MM.1S (cell line): ENCODE results near the gene EID3.

Source experiments
- DNase-seq: peaks from one replicate; pipeline ENCODE4 v3.0.0-alpha.2; 2015
- H2AFZ ChIP-seq: fragments of 300-600 bp; sonication (generic); 2 replicates; pipeline ENCODE4 v1.6.0; 2016; ENCODE audit warnings: antibody characterized with exemption, low read length
- H3F3A ChIP-seq: fragments of 300-600 bp; sonication (generic); 2 replicates; pipeline ENCODE4 v1.6.1; 2016; ENCODE audit warnings: mild to moderate bottlenecking, antibody characterized with exemption, low read length, moderate library complexity, mixed read lengths; ENCODE audit not compliant: insufficient read depth
- H3K27ac ChIP-seq: fragments of 300-600 bp; sonication (generic); 2 replicates; pipeline ENCODE4 v1.5.1; 2016; ENCODE audit warnings: mild to moderate bottlenecking, low read length
- H3K27me3 ChIP-seq: fragments of 300-600 bp; sonication (generic); replicated peaks from 2 replicates; pipeline ENCODE4 v1.6.0; 2016; ENCODE audit warnings: low read length; ENCODE audit not compliant: insufficient read depth
- H3K36me3 ChIP-seq: fragments of 300-600 bp; sonication (generic); replicated peaks from 2 replicates; pipeline ENCODE4 v1.6.1; 2016; ENCODE audit warnings: mild to moderate bottlenecking, low read length, mixed read lengths; ENCODE audit not compliant: insufficient read depth
- H3K4me1 ChIP-seq: fragments of 300-600 bp; sonication (generic); 2 replicates; pipeline ENCODE4 v1.6.1; 2016; ENCODE audit warnings: low read length, mixed read lengths
- H3K4me2 ChIP-seq: fragments of 300-600 bp; sonication (generic); 2 replicates; pipeline ENCODE4 v1.6.0; 2016; ENCODE audit warnings: low read depth, low read length
- H3K4me3 ChIP-seq: fragments of 300-600 bp; sonication (generic); 2 replicates; pipeline ENCODE4 v1.5.1; 2016; ENCODE audit warnings: low read length, mixed read lengths
- H3K79me2 ChIP-seq: fragments of 300-600 bp; sonication (generic); 2 replicates; pipeline ENCODE4 v1.6.1; 2016; ENCODE audit warnings: mixed run types, low read length, mixed read lengths
- H3K9ac ChIP-seq: fragments of 300-600 bp; sonication (generic); 2 replicates; pipeline ENCODE4 v1.6.1; 2016; ENCODE audit warnings: low read length, mixed read lengths
- H3K9me2 ChIP-seq: fragments of 300-600 bp; sonication (generic); replicated peaks from 2 replicates; pipeline ENCODE4 v1.6.1; 2016; ENCODE audit warnings: mild to moderate bottlenecking, low read length, mixed read lengths; ENCODE audit not compliant: insufficient read depth
- H3K9me3 ChIP-seq: fragments of 300-600 bp; sonication (generic); replicated peaks from 2 replicates; pipeline ENCODE4 v1.6.1; 2016; ENCODE audit warnings: mild to moderate bottlenecking, low read length, mixed read lengths; ENCODE audit not compliant: insufficient read depth
- H4K20me1 ChIP-seq: fragments of 300-600 bp; sonication (generic); 2 replicates; pipeline ENCODE4 v1.6.1; 2016; ENCODE audit warnings: mild to moderate bottlenecking, low read length, moderate library complexity, mixed read lengths; ENCODE audit not compliant: insufficient read depth
- CTCF ChIP-seq: fragments of 300-600 bp; sonication (generic); IDR thresholded peaks from 2 replicates; pipeline ENCODE4 v1.5.1; 2016; ENCODE audit warnings: antibody characterized with exemption, low read length, mixed read lengths
- EZH2 ChIP-seq: fragments of 300-600 bp; sonication (generic); optimal IDR thresholded peaks from 2 replicates; pipeline ENCODE3; 2017; ENCODE audit warnings: low read depth, mild to moderate bottlenecking, antibody characterized with exemption, low read length, mixed read lengths
- EZH2phosphoT487 ChIP-seq: fragments of 300-600 bp; sonication (generic); IDR thresholded peaks from 2 replicates; pipeline ENCODE4 v1.6.1; 2018; ENCODE audit warnings: antibody characterized with exemption, low read length

EID3 gene

DNA sequence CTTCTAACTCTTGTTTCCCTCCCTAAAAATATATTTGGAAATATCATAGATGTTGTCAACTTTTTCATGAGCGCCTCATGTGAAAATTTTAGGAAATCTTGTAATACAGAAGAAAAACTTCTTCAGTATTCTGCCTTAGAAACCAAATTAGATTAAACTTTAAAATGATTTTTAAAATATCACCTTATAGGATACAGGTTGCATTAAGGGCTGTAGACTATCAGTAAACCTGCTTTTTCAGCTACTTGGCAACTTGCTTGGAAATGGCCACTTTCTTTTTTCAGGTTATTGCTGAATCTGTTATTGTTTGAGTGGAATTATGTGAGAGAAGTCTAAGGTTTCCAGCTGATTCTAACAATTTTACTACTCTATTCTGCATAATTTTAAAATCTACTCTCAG lies 9.1 kb downstream of the EID3 start:
- no peak overlapping the region for H3K4me3 ChIP-seq
- no peaks in the 10 kb centered on the region for H3K9me2 ChIP-seq
- DNase-seq: no peak
- H3K27me3 ChIP-seq: no peaks in the 10 kb centered on the region
- no peak overlapping the region for H3K27ac ChIP-seq
- H2AFZ ChIP-seq: no peak overlapping the region
- TF ChIP-seq CTCF: no peak
- no peak for TF ChIP-seq EZH2
- no peak for TF ChIP-seq EZH2phosphoT487
- no peak overlapping the region for H3K4me2 ChIP-seq
- no peaks in the 10 kb centered on the region for H3K9me3 ChIP-seq
- no peak overlapping the region for H3K9ac ChIP-seq
- peaks cover 21% of the 10 kb centered on the region; the same call in 1 of the 2 replicates for H3K36me3 ChIP-seq
- H3K4me1 ChIP-seq: no peaks in the 10 kb centered on the region
- H4K20me1 ChIP-seq: 0 out of 2 replicates have a peak, but pooled peaks cover 5% of the 10 kb centered on the region
- H3F3A ChIP-seq: no peaks in the 10 kb centered on the region
- H3K79me2 ChIP-seq: peaks cover 68% of the 10 kb centered on the region

DNA sequence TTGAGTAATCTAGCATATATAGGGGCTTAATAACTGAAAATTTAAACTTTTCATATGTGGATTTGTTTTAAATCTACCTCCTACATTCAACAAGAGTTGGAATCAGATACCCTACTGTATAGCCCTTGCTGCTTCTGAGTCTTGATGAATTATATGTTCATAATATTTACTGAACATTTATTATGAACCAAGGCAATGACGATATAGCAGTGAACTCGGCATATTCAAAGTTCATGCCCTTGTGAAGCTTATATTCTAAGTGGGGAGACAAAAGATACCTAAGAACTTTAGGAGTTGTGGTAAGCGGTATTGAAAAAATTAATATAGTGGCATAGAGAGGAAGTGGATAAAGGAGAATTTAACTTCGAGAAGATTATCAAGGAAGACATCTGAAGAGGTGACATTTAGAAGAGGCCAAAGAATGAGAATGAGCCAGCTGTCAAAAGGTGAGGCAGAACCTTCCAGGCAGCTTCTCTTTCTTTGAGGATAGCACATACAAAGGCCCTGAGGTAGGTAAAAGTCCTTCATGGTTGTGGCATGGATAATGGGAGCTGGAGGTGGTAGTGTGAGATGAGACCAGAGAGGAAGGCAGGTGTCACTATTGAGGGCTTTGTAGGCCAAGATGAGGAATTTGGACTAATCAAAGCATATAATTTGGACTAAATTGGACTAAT lies 10.2 kb downstream of the EID3 start:
- Histone ChIP-seq H3F3A (no peaks in the 10 kb centered on the region), H3K9ac (no peak overlapping the region), H3K4me1 (no peaks in the 10 kb centered on the region), H2AFZ (no peak overlapping the region), H3K27me3 (no peaks in the 10 kb centered on the region), H3K4me2 (no peak overlapping the region), H3K27ac (no peak overlapping the region), H3K9me2 (no peaks in the 10 kb centered on the region), H3K36me3 (peaks cover 21% of the 10 kb centered on the region; the same call in 1 of the 2 replicates), H3K79me2 (peaks cover 66% of the 10 kb centered on the region), H3K4me3 (no peak overlapping the region), H3K9me3 (no peaks in the 10 kb centered on the region), H4K20me1 (0 out of 2 replicates have a peak, but pooled peaks cover 5% of the 10 kb centered on the region)
- DNase-seq: no peak
- TF ChIP-seq CTCF: no peak
- no peak for TF ChIP-seq EZH2
- TF ChIP-seq EZH2phosphoT487: no peak

DNA sequence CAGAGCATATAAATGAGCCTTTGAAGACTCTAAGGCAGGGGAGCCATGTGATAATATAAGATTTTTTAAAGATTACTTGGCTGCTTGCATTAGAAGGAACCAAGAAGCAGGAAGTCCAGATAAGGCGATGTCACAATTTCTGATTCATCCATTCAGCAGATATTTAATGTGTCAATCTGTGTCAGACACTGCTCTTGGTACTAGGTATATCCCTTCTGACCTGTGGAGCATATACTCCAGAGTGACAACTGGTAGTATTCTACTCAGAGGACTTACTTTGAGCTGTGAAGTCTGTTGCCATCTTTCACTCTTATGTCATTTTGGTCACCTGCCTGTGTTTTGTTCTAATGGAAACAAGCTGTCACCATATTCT lies 10.7 kb downstream of the EID3 start:
- H3K4me3 ChIP-seq: no peak overlapping the region
- no peaks in the 10 kb centered on the region for H3K4me1 ChIP-seq
- TF ChIP-seq CTCF (no peak), EZH2phosphoT487 (no peak), EZH2 (no peak)
- no peak overlapping the region for H2AFZ ChIP-seq
- H3K79me2 ChIP-seq: peaks cover 61% of the 10 kb centered on the region
- no peaks in the 10 kb centered on the region for H3F3A ChIP-seq
- H3K27ac ChIP-seq: no peak overlapping the region
- H3K27me3 ChIP-seq: no peaks in the 10 kb centered on the region
- DNase-seq: no peak
- no peak overlapping the region for H3K9ac ChIP-seq
- H3K9me2 ChIP-seq: no peaks in the 10 kb centered on the region
- 0 out of 2 replicates have a peak, but pooled peaks cover 5% of the 10 kb centered on the region for H4K20me1 ChIP-seq
- H3K36me3 ChIP-seq: peaks cover 21% of the 10 kb centered on the region; the same call in 1 of the 2 replicates
- no peak overlapping the region for H3K4me2 ChIP-seq
- no peaks in the 10 kb centered on the region for H3K9me3 ChIP-seq
